Testis (tissue), 2 donors: Measurements from ENCODE around the gene MLF2.

ENCODE experiments used
- POLR2A ChIP-seq: fragments of 450-650 bp; IDR thresholded peaks from one replicate; pipeline ENCODE4 v1.6.1; 2017; ENCODE audit warnings: antibody characterized with exemption, mild to moderate bottlenecking, moderate library complexity
- TF ChIP-seq, protein P1 (sequence below), 3 experiments: fragments of 450-650 bp in 2 of 3; fragments of 200-600 bp in 1 of 3; sonication (generic) in 1 of 3; IDR thresholded peaks; one replicate each; pipeline ENCODE4 v1.5.1; 2016 to 2019; ENCODE audit warnings: antibody characterized with exemption in 3 of 3, mild to moderate bottlenecking in 2 of 3, moderate library complexity in 1 of 3

DNA sequence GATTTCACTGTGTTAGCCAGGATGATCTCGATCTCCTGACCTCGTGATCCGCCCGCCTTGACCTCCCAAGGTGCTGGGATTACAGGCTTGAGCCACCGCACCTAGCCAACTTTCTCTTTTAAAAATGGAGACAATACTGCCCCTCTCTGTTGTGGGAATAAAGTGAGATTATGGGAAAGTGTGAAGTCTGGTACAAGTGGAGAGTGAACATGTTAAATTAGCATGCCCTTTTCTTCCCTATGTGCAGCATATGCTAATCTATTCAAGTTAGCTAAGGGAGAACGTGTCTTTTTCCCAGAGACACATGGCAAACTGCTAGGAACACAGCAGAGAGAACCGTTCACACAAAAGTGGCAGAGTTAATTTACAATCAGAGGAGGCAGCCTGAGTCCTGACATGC is 27.6 kb downstream of the MLF2 start:
- TF ChIP-seq, protein P1, sequence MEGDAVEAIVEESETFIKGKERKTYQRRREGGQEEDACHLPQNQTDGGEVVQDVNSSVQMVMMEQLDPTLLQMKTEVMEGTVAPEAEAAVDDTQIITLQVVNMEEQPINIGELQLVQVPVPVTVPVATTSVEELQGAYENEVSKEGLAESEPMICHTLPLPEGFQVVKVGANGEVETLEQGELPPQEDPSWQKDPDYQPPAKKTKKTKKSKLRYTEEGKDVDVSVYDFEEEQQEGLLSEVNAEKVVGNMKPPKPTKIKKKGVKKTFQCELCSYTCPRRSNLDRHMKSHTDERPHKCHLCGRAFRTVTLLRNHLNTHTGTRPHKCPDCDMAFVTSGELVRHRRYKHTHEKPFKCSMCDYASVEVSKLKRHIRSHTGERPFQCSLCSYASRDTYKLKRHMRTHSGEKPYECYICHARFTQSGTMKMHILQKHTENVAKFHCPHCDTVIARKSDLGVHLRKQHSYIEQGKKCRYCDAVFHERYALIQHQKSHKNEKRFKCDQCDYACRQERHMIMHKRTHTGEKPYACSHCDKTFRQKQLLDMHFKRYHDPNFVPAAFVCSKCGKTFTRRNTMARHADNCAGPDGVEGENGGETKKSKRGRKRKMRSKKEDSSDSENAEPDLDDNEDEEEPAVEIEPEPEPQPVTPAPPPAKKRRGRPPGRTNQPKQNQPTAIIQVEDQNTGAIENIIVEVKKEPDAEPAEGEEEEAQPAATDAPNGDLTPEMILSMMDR (IDR thresholded peaks at IDR 0.05) = no peak
- TF ChIP-seq POLR2A = no peak
